Measurements from ENCODE around the gene ATP2B2.

ATP2B2 gene

DNA sequence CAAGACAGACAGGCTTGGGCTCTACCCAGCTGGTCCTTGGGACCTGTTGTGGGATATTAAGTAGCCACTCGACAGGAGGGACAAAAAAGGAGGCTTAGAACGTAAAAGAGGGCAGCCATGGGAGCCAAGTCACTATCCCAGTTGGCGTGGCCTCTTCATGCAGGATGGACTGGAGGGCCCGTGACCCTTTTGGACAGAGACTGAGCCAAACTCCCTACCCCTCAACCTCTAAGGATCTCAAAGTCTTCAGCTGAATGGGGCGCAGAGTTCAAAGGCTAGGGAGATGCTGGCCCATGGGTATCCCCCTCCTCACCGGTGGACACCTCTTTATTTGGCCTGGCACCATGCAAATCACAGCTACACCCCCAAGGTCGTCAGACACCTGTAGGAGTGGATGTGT lies 126.6 kb downstream of the ATP2B2 start:
- Histone ChIP-seq H3K4me3 (ENCODE audit: low read length, poor library complexity, severe bottlenecking) (no peak overlapping the region), H2AFZ (ENCODE audit: low read length) (no peak overlapping the region), H3F3A (ENCODE audit: low read depth) (no peaks in the 10 kb centered on the region), H3K9ac (ENCODE audit: low read depth, low read length, poor library complexity, severe bottlenecking) (no peak overlapping the region), H3K4me1 (ENCODE audit: insufficient read depth, low read length, poor library complexity, severe bottlenecking) (no peaks in the 10 kb centered on the region), H3K4me2 (ENCODE audit: low read depth, low read length, poor library complexity, severe bottlenecking) (no peak overlapping the region), H3K9me3 (ENCODE audit: insufficient read depth, low read depth, low read length) (no peaks in the 10 kb centered on the region), H3K79me2 (ENCODE audit: insufficient read depth, low read length) (no peaks in the 10 kb centered on the region), H3K27me3 (ENCODE audit: insufficient read depth, low read length, poor library complexity, severe bottlenecking) (no peaks in the 10 kb centered on the region), H4K20me1 (ENCODE audit: insufficient read depth, low read length, poor library complexity, severe bottlenecking) (no peaks in the 10 kb centered on the region), H3K9me2 (replicated peaks; ENCODE audit: low read depth, low read length) (no peaks in the 10 kb centered on the region), H3K36me3 (ENCODE audit: insufficient read depth, low read length) (no peaks in the 10 kb centered on the region)
- TF ChIP-seq, protein P1, sequence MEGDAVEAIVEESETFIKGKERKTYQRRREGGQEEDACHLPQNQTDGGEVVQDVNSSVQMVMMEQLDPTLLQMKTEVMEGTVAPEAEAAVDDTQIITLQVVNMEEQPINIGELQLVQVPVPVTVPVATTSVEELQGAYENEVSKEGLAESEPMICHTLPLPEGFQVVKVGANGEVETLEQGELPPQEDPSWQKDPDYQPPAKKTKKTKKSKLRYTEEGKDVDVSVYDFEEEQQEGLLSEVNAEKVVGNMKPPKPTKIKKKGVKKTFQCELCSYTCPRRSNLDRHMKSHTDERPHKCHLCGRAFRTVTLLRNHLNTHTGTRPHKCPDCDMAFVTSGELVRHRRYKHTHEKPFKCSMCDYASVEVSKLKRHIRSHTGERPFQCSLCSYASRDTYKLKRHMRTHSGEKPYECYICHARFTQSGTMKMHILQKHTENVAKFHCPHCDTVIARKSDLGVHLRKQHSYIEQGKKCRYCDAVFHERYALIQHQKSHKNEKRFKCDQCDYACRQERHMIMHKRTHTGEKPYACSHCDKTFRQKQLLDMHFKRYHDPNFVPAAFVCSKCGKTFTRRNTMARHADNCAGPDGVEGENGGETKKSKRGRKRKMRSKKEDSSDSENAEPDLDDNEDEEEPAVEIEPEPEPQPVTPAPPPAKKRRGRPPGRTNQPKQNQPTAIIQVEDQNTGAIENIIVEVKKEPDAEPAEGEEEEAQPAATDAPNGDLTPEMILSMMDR (conservative IDR thresholded peaks at IDR 0.05; ENCODE audit: low read length) = no peak
- TF ChIP-seq EZH2phosphoT487 (IDR thresholded peaks at IDR 0.05; ENCODE audit: borderline replicate concordance) = no peak

DNA sequence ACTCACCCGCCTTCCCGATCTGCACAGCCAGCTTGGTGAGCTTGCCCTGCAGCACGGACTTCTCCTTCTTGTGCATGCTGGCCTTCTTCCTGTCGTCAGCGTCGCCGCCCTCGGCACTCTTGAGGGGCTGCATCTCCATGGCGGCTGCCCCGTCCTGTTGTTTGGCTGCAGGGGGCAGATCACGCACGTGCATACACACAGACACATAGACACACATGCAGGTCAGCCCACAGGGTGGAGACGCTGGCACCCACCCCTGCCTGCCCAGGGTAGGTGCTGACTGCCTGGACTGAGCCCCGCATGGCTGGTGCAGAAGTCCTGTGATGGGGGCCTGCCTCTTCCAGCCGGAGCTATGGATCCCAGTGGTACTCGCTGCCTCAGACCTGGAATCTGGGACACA lies 127.1 kb downstream of the ATP2B2 start:
- no peak overlapping the region for H3K4me3 ChIP-seq (ENCODE audit: low read length, poor library complexity, severe bottlenecking)
- no peaks in the 10 kb centered on the region for H3F3A ChIP-seq (ENCODE audit: low read depth)
- H4K20me1 ChIP-seq (ENCODE audit: insufficient read depth, low read length, poor library complexity, severe bottlenecking) = no peaks in the 10 kb centered on the region
- no peak overlapping the region for H2AFZ ChIP-seq (ENCODE audit: low read length)
- no peaks in the 10 kb centered on the region for H3K4me1 ChIP-seq (ENCODE audit: insufficient read depth, low read length, poor library complexity, severe bottlenecking)
- TF ChIP-seq EZH2phosphoT487 (IDR thresholded peaks at IDR 0.05; ENCODE audit: borderline replicate concordance) = no peak
- TF ChIP-seq, protein P1 (conservative IDR thresholded peaks at IDR 0.05; ENCODE audit: low read length) = no peak
- no peaks in the 10 kb centered on the region for H3K36me3 ChIP-seq (ENCODE audit: insufficient read depth, low read length)
- no peaks in the 10 kb centered on the region for H3K9me3 ChIP-seq (ENCODE audit: insufficient read depth, low read depth, low read length)
- no peak overlapping the region for H3K4me2 ChIP-seq (ENCODE audit: low read depth, low read length, poor library complexity, severe bottlenecking)
- H3K27me3 ChIP-seq (ENCODE audit: insufficient read depth, low read length, poor library complexity, severe bottlenecking) = no peaks in the 10 kb centered on the region
- H3K9ac ChIP-seq (ENCODE audit: low read depth, low read length, poor library complexity, severe bottlenecking) = no peak overlapping the region
- H3K79me2 ChIP-seq (ENCODE audit: insufficient read depth, low read length) = no peaks in the 10 kb centered on the region
- no peaks in the 10 kb centered on the region for H3K9me2 ChIP-seq (replicated peaks; ENCODE audit: low read depth, low read length)

DNA sequence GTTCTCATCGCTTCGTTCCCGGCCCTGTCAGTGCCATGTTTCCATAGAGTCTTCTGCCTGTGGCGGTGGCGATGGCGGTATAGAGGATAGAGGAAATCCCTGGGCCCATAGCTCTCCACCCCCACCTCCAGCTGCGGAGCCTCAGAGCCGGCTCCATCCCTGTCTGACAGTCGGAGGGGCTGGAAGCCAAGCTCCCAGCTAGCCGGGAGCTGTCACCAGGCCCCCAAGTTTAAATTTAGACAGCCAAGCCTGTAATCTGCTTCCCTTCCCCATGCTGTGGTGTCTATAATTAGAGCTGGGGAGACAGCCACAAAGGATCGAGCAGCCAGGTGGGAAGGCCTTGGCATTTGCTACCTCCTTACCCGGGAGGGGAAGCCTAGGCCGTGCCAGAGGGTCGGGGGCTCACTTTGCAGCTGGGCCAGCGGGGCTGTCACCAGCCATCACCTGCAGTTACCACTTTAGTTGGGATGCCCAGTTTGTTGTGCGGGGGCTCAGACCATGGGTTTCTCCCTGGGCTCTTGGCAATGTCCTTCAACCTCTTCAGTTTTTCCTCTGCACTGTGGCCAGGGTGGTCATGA lies 128.1 kb downstream of the ATP2B2 start:
- no peak overlapping the region for H3K4me2 ChIP-seq (ENCODE audit: low read depth, low read length, poor library complexity, severe bottlenecking)
- no peaks in the 10 kb centered on the region for H3K79me2 ChIP-seq (ENCODE audit: insufficient read depth, low read length)
- H3K27me3 ChIP-seq (ENCODE audit: insufficient read depth, low read length, poor library complexity, severe bottlenecking) = no peaks in the 10 kb centered on the region
- no peaks in the 10 kb centered on the region for H3K36me3 ChIP-seq (ENCODE audit: insufficient read depth, low read length)
- H3F3A ChIP-seq (ENCODE audit: low read depth) = no peaks in the 10 kb centered on the region
- H4K20me1 ChIP-seq (ENCODE audit: insufficient read depth, low read length, poor library complexity, severe bottlenecking) = no peaks in the 10 kb centered on the region
- H2AFZ ChIP-seq (ENCODE audit: low read length) = no peak overlapping the region
- H3K9me2 ChIP-seq (replicated peaks; ENCODE audit: low read depth, low read length) = no peaks in the 10 kb centered on the region
- H3K9ac ChIP-seq (ENCODE audit: low read depth, low read length, poor library complexity, severe bottlenecking) = no peak overlapping the region
- no peaks in the 10 kb centered on the region for H3K4me1 ChIP-seq (ENCODE audit: insufficient read depth, low read length, poor library complexity, severe bottlenecking)
- no peak for TF ChIP-seq EZH2phosphoT487 (IDR thresholded peaks at IDR 0.05; ENCODE audit: borderline replicate concordance)
- TF ChIP-seq, protein P1 (conservative IDR thresholded peaks at IDR 0.05; ENCODE audit: low read length) = no peak
- no peak overlapping the region for H3K4me3 ChIP-seq (ENCODE audit: low read length, poor library complexity, severe bottlenecking)
- H3K9me3 ChIP-seq (ENCODE audit: insufficient read depth, low read depth, low read length) = no peaks in the 10 kb centered on the region

All from Loucy (cell line).